ENCODE measurements around the gene F7.

GRCh38 chr13:113058129-113058987 lies 47.2 kb upstream of the F7 start:
- no peak for TF ChIP-seq CTCF (IDR thresholded peaks at IDR 0.05)
- no peak for TF ChIP-seq ZFX (IDR thresholded peaks at IDR 0.05; ENCODE audit: borderline replicate concordance)

Data from 22Rv1 (cell line).